Measurements from ENCODE around the gene CDH3. TPM values are rescaled to one million over a fixed set of nuclear protein-coding genes. Genes with fewer than 3 reads are reported as not detected.

Gene CDH3
- total RNA-seq, 1 donor from 2014 or later: not detected

GRCh38 chr16:68737046-68737729, 92.1 kb downstream of the CDH3 start, which contains the start of gene CDH1:
TSS of gene CDH1 (plus strand) at chr16:68737292. CDS start at chr16:68737416, 124 bp downstream.
- no peak for DNase-seq (ENCODE audit: low read depth)

- DNase-seq (ENCODE audit: low read depth): no peak
Measured at GRCh38 chr16:68737730-68738629, 92.9 kb downstream of the CDH3 start.

GRCh38 chr16:68739964-68740627, 95.0 kb downstream of the CDH3 start:
- DNase-seq (ENCODE audit: low read depth): no peak

GRCh38 chr16:68740628-68741346, 95.7 kb downstream of the CDH3 start:
- DNase-seq (ENCODE audit: low read depth): no peak

GRCh38 chr16:68743664-68744063, 98.6 kb downstream of the CDH3 start:
- DNase-seq (ENCODE audit: low read depth): no peak

GRCh38 chr16:68744744-68745280, 99.7 kb downstream of the CDH3 start:
- no peak for DNase-seq (ENCODE audit: low read depth)

- DNase-seq (ENCODE audit: low read depth): no peak
Measured at GRCh38 chr16:68746951-68747350, 101.8 kb downstream of the CDH3 start.

- DNase-seq (ENCODE audit: low read depth): no peak
Measured at GRCh38 chr16:68749432-68749831, 104.3 kb downstream of the CDH3 start.

Other genes with a start within 250 kb of the CDH3 start
- gene SMPD3, start 196.8 kb upstream of the CDH3 start, total RNA-seq: 0.05 TPM in 1 of 2 replicates, not detected in the other
- gene ZFP90, start 106.0 kb upstream of the CDH3 start, total RNA-seq: 28.3 and 33.2 TPM in 2 replicates
- gene CDH1, start 92.0 kb downstream of the CDH3 start, total RNA-seq: 0.11 TPM in 1 of 2 replicates, not detected in the other
- 10.0 and 11.4 TPM in 2 replicates for gene TANGO6, start 198.2 kb downstream of the CDH3 start, total RNA-seq